HepG2 (cell line): ENCODE measurements around the gene STX2. TPM values are rescaled to one million over a fixed set of nuclear protein-coding genes. Genes with fewer than 3 reads are reported as not detected.

Experiments used
- BRD4 ChIP-seq: sonication (generic); formaldehyde crosslinking; IDR thresholded peaks from 2 replicates; pipeline ENCODE4 v1.4.0; 2020; ENCODE audit warnings: missing genetic modification reagents
- HES4 ChIP-seq: sonication (generic); formaldehyde crosslinking; IDR thresholded peaks from 2 replicates; pipeline ENCODE4 v1.9.0; 2021; ENCODE audit warnings: mild to moderate bottlenecking, missing genetic modification reagents, borderline replicate concordance
- MAFF ChIP-seq: IDR thresholded peaks from 2 replicates; pipeline ENCODE4 v1.6.1; 2011; ENCODE audit warnings: low read depth, low read length, improper control_type of control experiment
- REXO4 ChIP-seq: sonication (generic); formaldehyde crosslinking; IDR thresholded peaks from 2 replicates; pipeline ENCODE4 v1.8.0; 2022; ENCODE audit warnings: missing genetic modification reagents, mild to moderate bottlenecking, borderline replicate concordance
- SMAD9 ChIP-seq: sonication (generic); formaldehyde crosslinking; IDR thresholded peaks from 2 replicates; pipeline ENCODE4 v1.5.1; 2020; ENCODE audit warnings: mild to moderate bottlenecking, missing genetic modification reagents
- SP4 ChIP-seq: sonication (generic); formaldehyde crosslinking; IDR thresholded peaks from 2 replicates; pipeline ENCODE4 v1.8.1; 2023; ENCODE audit warnings: mild to moderate bottlenecking, missing genetic modification reagents
- STAG1 ChIP-seq: sonication (generic); formaldehyde crosslinking; IDR thresholded peaks from 2 replicates; pipeline ENCODE4 v1.4.0; 2020; ENCODE audit warnings: missing genetic modification reagents
- ZC3H13 ChIP-seq: sonication (generic); formaldehyde crosslinking; IDR thresholded peaks from 2 replicates; pipeline ENCODE4 v1.8.1; 2023; ENCODE audit warnings: mild to moderate bottlenecking, missing genetic modification reagents, moderate library complexity
- ZNF737 ChIP-seq: sonication (generic); formaldehyde crosslinking; IDR thresholded peaks from 2 replicates; pipeline ENCODE4 v1.5.0; 2020; ENCODE audit warnings: missing genetic modification reagents, mild to moderate bottlenecking, borderline replicate concordance
- ZNF775 ChIP-seq: sonication (generic); formaldehyde crosslinking; IDR thresholded peaks from 2 replicates; pipeline ENCODE4 v1.4.0; 2020; ENCODE audit warnings: missing genetic modification reagents, mild to moderate bottlenecking, moderate library complexity, borderline replicate concordance
- polyA plus RNA-seq, 8 experiments: library from polyadenylated mRNA; depleted of rRNA in 3 of 8; stranded (reverse) in 7 of 8; unstranded in 1 of 8; fragments of >200 nt; fragmentation: Illumina TruSeq in 4 of 8; extraction: Trizol in 4 of 8; gene quantifications; 2 replicates each; pipeline versions ENCODE4 v1.2.1 to v1.2.3, GENCODE V29; 2011 to 2016; ENCODE audit warnings: low read depth in 4 of 8, missing spikeins in 1 of 8, mixed read lengths in 1 of 8; ENCODE audit not compliant: insufficient read depth in 1 of 8
- total RNA-seq, 5 experiments: library from RNA; depleted of rRNA; stranded (reverse); fragments of >200 nt; fragmentation: Illumina TruSeq; extraction: Trizol; gene quantifications; 2 replicates each; pipeline ENCODE4 v1.2.3, GENCODE V29; 2016; ENCODE audit warnings: low read depth in 1 of 5
- TF ChIP-seq, protein P1 (sequence below): IDR thresholded peaks from 2 replicates; pipeline ENCODE4 v1.6.1; 2016; ENCODE audit warnings: mild to moderate bottlenecking, missing biosample characterization, missing genetic modification reagents
- TF ChIP-seq, protein P2 (sequence below): sonication (generic); formaldehyde crosslinking; IDR thresholded peaks from 2 replicates; pipeline ENCODE4 v1.5.1; 2020; ENCODE audit warnings: mild to moderate bottlenecking, missing genetic modification reagents, moderate library complexity
- TF ChIP-seq, protein P3 (sequence below): sonication (generic); formaldehyde crosslinking; IDR thresholded peaks from 2 replicates; pipeline ENCODE4 v1.5.0; 2020; ENCODE audit warnings: mild to moderate bottlenecking, missing genetic modification reagents, moderate library complexity
- TF ChIP-seq, protein P4 (sequence below): sonication (generic); formaldehyde crosslinking; IDR thresholded peaks from 2 replicates; pipeline ENCODE4 v1.4.0; 2020; ENCODE audit warnings: missing genetic modification reagents
- TF ChIP-seq, protein P5 (sequence below): sonication (generic); formaldehyde crosslinking; conservative IDR thresholded peaks from 2 replicates; pipeline ENCODE4 v1.4.0; 2020; ENCODE audit warnings: mild to moderate bottlenecking, missing genetic modification reagents, moderate library complexity
- TF ChIP-seq, protein P6 (sequence below): sonication (generic); formaldehyde crosslinking; IDR thresholded peaks from 2 replicates; pipeline ENCODE4 v1.4.0; 2020; ENCODE audit warnings: mild to moderate bottlenecking, missing genetic modification reagents

STX2 gene
- total and polyA plus RNA-seq, 2 of the 13 experiments (the other 11 are each of a cell fraction or from before 2014, with no cell fraction given), result 13.4 to 25.1 TPM

DNA sequence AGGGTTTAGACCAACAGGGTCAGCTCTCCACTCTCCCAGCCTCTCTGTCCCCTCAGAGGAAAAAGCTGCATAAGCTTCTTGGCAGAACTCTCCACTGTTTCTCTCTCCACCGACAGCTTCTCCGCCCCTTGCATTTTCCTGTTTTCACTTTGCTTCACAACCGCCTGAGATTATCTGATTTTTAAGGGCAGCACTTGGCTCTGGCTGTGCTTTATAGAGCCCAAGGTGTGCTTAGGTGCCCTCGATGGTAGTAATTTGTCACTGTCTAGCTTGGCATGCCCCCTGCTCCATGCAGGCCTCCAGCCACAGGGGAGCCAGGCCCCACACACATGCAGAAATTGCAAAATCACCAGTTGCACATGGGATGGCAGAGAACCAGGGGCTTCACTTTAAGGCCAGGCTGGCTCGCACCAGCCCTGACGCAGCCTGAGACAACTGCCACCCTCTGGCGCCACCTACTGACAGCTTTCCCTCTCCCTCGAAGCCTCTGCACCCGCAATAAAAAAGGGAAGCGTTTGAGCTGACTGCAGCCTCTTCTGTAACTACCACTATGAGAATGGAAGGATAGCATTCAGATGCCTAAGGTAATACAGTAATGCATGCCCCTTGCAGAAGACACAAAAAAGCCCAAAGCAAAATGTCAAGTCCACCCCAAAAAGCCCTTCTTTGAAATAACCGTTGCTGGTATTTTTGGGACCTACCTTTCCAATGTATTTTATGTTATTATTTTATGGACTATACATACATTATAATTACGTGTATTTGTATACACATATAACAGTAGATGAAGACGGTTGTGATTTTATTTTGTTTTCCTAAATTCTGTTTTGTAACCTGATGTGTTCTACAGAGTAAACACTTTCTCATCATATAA lies 90.9 kb downstream of the STX2 start (continued):
- TF ChIP-seq, protein P1, sequence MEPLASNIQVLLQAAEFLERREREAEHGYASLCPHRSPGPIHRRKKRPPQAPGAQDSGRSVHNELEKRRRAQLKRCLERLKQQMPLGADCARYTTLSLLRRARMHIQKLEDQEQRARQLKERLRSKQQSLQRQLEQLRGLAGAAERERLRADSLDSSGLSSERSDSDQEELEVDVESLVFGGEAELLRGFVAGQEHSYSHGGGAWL (CRISPR knock-in tag), result no peak
- TF ChIP-seq, protein P2, sequence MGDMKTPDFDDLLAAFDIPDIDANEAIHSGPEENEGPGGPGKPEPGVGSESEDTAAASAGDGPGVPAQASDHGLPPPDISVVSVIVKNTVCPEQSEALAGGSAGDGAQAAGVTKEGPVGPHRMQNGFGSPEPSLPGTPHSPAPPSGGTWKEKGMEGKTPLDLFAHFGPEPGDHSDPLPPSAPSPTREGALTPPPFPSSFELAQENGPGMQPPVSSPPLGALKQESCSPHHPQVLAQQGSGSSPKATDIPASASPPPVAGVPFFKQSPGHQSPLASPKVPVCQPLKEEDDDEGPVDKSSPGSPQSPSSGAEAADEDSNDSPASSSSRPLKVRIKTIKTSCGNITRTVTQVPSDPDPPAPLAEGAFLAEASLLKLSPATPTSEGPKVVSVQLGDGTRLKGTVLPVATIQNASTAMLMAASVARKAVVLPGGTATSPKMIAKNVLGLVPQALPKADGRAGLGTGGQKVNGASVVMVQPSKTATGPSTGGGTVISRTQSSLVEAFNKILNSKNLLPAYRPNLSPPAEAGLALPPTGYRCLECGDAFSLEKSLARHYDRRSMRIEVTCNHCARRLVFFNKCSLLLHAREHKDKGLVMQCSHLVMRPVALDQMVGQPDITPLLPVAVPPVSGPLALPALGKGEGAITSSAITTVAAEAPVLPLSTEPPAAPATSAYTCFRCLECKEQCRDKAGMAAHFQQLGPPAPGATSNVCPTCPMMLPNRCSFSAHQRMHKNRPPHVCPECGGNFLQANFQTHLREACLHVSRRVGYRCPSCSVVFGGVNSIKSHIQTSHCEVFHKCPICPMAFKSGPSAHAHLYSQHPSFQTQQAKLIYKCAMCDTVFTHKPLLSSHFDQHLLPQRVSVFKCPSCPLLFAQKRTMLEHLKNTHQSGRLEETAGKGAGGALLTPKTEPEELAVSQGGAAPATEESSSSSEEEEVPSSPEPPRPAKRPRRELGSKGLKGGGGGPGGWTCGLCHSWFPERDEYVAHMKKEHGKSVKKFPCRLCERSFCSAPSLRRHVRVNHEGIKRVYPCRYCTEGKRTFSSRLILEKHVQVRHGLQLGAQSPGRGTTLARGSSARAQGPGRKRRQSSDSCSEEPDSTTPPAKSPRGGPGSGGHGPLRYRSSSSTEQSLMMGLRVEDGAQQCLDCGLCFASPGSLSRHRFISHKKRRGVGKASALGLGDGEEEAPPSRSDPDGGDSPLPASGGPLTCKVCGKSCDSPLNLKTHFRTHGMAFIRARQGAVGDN (CRISPR knock-in tag), result 0 out of 2 replicates have a peak, but pooled peaks have one; percentile 22
- TF ChIP-seq BRD4 (no peak), ZNF737 (CRISPR knock-in tag) (no peak), MAFF (no peak), ZC3H13 (CRISPR knock-in tag) (no peak), REXO4 (CRISPR knock-in tag) (0 out of 2 replicates have a peak, but pooled peaks have one; percentile 25), STAG1 (CRISPR knock-in tag) (peak; percentile 88), HES4 (CRISPR knock-in tag) (no peak), SP4 (CRISPR knock-in tag) (no peak), SMAD9 (CRISPR knock-in tag) (no peak), ZNF775 (CRISPR knock-in tag) (no peak)
- TF ChIP-seq, protein P3, sequence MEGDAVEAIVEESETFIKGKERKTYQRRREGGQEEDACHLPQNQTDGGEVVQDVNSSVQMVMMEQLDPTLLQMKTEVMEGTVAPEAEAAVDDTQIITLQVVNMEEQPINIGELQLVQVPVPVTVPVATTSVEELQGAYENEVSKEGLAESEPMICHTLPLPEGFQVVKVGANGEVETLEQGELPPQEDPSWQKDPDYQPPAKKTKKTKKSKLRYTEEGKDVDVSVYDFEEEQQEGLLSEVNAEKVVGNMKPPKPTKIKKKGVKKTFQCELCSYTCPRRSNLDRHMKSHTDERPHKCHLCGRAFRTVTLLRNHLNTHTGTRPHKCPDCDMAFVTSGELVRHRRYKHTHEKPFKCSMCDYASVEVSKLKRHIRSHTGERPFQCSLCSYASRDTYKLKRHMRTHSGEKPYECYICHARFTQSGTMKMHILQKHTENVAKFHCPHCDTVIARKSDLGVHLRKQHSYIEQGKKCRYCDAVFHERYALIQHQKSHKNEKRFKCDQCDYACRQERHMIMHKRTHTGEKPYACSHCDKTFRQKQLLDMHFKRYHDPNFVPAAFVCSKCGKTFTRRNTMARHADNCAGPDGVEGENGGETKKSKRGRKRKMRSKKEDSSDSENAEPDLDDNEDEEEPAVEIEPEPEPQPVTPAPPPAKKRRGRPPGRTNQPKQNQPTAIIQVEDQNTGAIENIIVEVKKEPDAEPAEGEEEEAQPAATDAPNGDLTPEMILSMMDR (CRISPR knock-in tag), result peak; percentile 93
- TF ChIP-seq, protein P4, sequence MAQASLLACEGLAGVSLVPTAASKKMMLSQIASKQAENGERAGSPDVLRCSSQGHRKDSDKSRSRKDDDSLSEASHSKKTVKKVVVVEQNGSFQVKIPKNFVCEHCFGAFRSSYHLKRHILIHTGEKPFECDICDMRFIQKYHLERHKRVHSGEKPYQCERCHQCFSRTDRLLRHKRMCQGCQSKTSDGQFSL (CRISPR knock-in tag), result no peak
- TF ChIP-seq, protein P5, sequence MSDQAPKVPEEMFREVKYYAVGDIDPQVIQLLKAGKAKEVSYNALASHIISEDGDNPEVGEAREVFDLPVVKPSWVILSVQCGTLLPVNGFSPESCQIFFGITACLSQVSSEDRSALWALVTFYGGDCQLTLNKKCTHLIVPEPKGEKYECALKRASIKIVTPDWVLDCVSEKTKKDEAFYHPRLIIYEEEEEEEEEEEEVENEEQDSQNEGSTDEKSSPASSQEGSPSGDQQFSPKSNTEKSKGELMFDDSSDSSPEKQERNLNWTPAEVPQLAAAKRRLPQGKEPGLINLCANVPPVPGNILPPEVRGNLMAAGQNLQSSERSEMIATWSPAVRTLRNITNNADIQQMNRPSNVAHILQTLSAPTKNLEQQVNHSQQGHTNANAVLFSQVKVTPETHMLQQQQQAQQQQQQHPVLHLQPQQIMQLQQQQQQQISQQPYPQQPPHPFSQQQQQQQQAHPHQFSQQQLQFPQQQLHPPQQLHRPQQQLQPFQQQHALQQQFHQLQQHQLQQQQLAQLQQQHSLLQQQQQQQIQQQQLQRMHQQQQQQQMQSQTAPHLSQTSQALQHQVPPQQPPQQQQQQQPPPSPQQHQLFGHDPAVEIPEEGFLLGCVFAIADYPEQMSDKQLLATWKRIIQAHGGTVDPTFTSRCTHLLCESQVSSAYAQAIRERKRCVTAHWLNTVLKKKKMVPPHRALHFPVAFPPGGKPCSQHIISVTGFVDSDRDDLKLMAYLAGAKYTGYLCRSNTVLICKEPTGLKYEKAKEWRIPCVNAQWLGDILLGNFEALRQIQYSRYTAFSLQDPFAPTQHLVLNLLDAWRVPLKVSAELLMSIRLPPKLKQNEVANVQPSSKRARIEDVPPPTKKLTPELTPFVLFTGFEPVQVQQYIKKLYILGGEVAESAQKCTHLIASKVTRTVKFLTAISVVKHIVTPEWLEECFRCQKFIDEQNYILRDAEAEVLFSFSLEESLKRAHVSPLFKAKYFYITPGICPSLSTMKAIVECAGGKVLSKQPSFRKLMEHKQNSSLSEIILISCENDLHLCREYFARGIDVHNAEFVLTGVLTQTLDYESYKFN (CRISPR knock-in tag), result no peak
- TF ChIP-seq, protein P6, sequence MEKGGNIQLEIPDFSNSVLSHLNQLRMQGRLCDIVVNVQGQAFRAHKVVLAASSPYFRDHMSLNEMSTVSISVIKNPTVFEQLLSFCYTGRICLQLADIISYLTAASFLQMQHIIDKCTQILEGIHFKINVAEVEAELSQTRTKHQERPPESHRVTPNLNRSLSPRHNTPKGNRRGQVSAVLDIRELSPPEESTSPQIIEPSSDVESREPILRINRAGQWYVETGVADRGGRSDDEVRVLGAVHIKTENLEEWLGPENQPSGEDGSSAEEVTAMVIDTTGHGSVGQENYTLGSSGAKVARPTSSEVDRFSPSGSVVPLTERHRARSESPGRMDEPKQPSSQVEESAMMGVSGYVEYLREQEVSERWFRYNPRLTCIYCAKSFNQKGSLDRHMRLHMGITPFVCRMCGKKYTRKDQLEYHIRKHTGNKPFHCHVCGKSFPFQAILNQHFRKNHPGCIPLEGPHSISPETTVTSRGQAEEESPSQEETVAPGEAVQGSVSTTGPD (CRISPR knock-in tag), result no peak
